ENCODE results near the gene ZNF679. TPM values are rescaled to one million over a fixed set of nuclear protein-coding genes. Genes with fewer than 3 reads are reported as not detected.
"Not testable (repeated sequence)": the region's sequence is repeated elsewhere in the genome, so short reads cannot be mapped to it uniquely, and the experiment has no call there.

ZNF679 gene
- total and polyA plus RNA-seq, 2 donors (not counting 1 experiment from before 2014, with no cell fraction given) = not detected

DNA sequence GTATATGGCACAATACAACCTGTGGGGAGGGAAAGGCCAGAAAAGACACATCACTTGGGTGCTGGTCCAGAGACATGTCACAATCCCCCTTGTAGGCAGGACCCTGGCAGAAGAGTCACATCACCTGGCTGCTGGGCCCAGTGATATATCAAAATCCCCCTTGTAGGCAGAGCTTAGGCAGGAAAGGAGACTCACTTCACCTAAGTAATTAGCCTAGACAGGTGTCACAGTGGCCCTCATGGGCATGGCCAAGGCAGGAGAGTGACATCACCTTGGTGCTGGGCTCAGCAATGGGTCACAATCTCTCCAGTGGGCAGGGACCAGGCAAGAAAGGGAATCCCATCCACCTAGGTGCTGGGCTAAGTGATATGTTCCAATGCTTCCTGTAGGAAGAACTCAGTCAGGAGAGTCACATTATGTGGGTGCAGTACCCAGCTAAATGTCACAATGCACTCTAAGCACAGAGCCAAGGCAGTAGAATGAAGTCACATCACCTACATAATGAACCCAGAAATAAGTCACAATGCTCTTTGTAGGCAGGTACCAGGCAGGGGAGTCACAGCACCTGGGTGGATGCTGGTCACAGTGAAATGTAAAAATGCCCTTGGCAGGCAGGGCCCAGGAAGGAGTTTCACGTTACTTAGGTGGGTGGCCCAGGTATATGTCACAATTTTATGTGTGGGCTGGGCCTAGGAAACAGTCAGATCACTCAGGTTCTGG, 66.6 kb downstream of the ZNF679 start:
- TF ChIP-seq, protein P1, sequence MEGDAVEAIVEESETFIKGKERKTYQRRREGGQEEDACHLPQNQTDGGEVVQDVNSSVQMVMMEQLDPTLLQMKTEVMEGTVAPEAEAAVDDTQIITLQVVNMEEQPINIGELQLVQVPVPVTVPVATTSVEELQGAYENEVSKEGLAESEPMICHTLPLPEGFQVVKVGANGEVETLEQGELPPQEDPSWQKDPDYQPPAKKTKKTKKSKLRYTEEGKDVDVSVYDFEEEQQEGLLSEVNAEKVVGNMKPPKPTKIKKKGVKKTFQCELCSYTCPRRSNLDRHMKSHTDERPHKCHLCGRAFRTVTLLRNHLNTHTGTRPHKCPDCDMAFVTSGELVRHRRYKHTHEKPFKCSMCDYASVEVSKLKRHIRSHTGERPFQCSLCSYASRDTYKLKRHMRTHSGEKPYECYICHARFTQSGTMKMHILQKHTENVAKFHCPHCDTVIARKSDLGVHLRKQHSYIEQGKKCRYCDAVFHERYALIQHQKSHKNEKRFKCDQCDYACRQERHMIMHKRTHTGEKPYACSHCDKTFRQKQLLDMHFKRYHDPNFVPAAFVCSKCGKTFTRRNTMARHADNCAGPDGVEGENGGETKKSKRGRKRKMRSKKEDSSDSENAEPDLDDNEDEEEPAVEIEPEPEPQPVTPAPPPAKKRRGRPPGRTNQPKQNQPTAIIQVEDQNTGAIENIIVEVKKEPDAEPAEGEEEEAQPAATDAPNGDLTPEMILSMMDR (conservative IDR thresholded peaks at IDR 0.05 in 1 of 2, IDR thresholded peaks at IDR 0.05 in 1 of 2; ENCODE audit: low read depth in 1 of 2, low read length in 2 of 2) = no peak
- no peak for TF ChIP-seq EZH2 (IDR thresholded peaks at IDR 0.05; ENCODE audit: low read length, missing control alignments)
- H3K9me3 ChIP-seq (ENCODE audit: control insufficient read depth, insufficient read depth, low read depth, low read length) = no peaks in the 10 kb centered on the region

DNA sequence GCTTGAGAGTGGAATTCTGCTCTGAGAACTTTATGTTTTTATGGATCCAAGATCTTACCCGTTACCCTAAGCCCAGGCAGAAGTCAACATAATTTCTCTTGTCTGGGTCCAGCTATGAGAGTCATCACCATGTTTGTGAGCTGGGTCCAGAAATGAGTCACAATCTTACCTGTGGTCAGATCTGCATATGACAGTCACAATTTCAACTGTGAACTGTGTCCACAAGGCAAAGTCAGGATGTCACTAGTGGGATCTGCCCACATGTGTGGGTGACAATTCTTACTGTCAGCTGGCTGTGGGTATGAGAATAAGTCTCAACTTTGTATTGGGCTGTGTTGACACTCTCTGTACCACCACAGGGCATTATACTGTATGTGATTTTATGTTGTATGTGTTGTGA, 69.1 kb downstream of the ZNF679 start:
- not testable (repeated sequence) for H3K79me2 ChIP-seq (ENCODE audit: control insufficient read depth, insufficient read depth, low read length); H3K4me3 ChIP-seq (replicated peaks in 1 of 4; ENCODE audit: control extremely low read depth in 1 of 4, insufficient read depth in 1 of 4, low read depth in 3 of 4, low read length in 4 of 4); H3K4me1 ChIP-seq (ENCODE audit: control insufficient read depth, extremely low read depth, insufficient read depth, low read length); H3K4me2 ChIP-seq (ENCODE audit: extremely low read depth, insufficient read depth, low read length); H3K27ac ChIP-seq (ENCODE audit: insufficient read depth, low read length); H4K20me1 ChIP-seq (ENCODE audit: control insufficient read depth, extremely low read depth, insufficient read depth, low read length); H3K9ac ChIP-seq (ENCODE audit: insufficient read depth, low read length); H3K36me3 ChIP-seq (ENCODE audit: control insufficient read depth, insufficient read depth, low read length); H3K27me3 ChIP-seq (ENCODE audit: control insufficient read depth, insufficient read depth, low read length); H2AFZ ChIP-seq (ENCODE audit: low read length); DNase-seq (ENCODE audit: low read depth in 2 of 2); H3K9me3 ChIP-seq (ENCODE audit: control insufficient read depth, insufficient read depth, low read depth, low read length)

More for the DNA sequence above, 66.6 kb downstream of the ZNF679 start:
- no peak overlapping the region for H2AFZ ChIP-seq (ENCODE audit: low read length)
- H3K79me2 ChIP-seq (ENCODE audit: control insufficient read depth, insufficient read depth, low read length) = no peaks in the 10 kb centered on the region
- H3K4me3 ChIP-seq (replicated peaks in 1 of 4; ENCODE audit: control extremely low read depth in 1 of 4, insufficient read depth in 1 of 4, low read depth in 3 of 4, low read length in 4 of 4) = no peak overlapping the region
- H3K9ac ChIP-seq (ENCODE audit: insufficient read depth, low read length) = no peak overlapping the region
- H3K27ac ChIP-seq (ENCODE audit: insufficient read depth, low read length) = no peak overlapping the region
- no peaks in the 10 kb centered on the region for H3K4me1 ChIP-seq (ENCODE audit: control insufficient read depth, extremely low read depth, insufficient read depth, low read length)
- no peak overlapping the region for H3K4me2 ChIP-seq (ENCODE audit: extremely low read depth, insufficient read depth, low read length)
- no peaks in the 10 kb centered on the region for H3K36me3 ChIP-seq (ENCODE audit: control insufficient read depth, insufficient read depth, low read length)
- no peak for DNase-seq (ENCODE audit: low read depth in 2 of 2)
- no peaks in the 10 kb centered on the region for H4K20me1 ChIP-seq (ENCODE audit: control insufficient read depth, extremely low read depth, insufficient read depth, low read length)
- no peaks in the 10 kb centered on the region for H3K27me3 ChIP-seq (ENCODE audit: control insufficient read depth, insufficient read depth, low read length)

DNA sequence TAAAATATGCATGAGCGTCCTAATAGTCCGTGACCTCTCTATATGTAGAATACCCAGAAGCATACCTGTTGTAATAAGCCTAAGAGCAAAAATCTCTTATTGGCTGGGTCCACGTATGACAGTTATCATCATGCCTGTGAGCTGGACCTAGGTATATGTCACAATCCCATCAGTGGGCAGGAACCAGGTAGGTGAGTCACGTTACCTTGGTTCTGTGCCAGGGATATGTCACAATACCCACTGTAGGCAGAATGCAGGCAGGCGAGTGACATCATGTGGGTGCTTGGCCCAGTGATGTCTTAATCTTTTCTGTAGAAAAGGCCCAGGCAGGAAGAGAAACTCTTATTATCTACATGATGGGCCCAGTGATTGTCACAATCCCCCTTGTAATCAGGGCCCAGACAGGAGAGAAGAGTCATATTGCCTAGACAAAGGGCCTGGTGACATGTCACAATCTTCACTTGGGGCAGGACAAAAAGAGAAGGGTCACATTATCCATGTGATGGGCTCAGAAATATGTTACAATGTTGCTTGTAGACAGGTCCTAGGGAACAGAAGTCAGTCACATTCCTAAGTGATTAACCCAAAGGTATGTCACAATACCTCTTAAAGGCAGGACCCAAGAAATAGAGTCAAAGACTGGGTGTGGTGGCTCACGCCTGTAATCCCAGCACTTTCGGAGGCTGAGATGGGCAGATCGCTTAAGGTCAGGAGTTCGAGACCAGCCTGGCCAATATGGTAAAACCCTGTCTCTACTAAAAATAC, 72.5 kb downstream of the ZNF679 start:
- H2AFZ ChIP-seq (ENCODE audit: low read length) = no peak overlapping the region
- no peaks in the 10 kb centered on the region for H3K79me2 ChIP-seq (ENCODE audit: control insufficient read depth, insufficient read depth, low read length)
- no peak overlapping the region for H3K9ac ChIP-seq (ENCODE audit: insufficient read depth, low read length)
- H3K4me3 ChIP-seq (replicated peaks in 1 of 4; ENCODE audit: control extremely low read depth in 1 of 4, insufficient read depth in 1 of 4, low read depth in 3 of 4, low read length in 4 of 4) = no peak overlapping the region
- DNase-seq (ENCODE audit: low read depth in 2 of 2) = no peak
- H3K36me3 ChIP-seq (ENCODE audit: control insufficient read depth, insufficient read depth, low read length) = no peaks in the 10 kb centered on the region
- H3K4me1 ChIP-seq (ENCODE audit: control insufficient read depth, extremely low read depth, insufficient read depth, low read length) = no peaks in the 10 kb centered on the region
- H3K27me3 ChIP-seq (ENCODE audit: control insufficient read depth, insufficient read depth, low read length) = no peaks in the 10 kb centered on the region
- TF ChIP-seq, protein P1 (conservative IDR thresholded peaks at IDR 0.05 in 1 of 2, IDR thresholded peaks at IDR 0.05 in 1 of 2; ENCODE audit: low read depth in 1 of 2, low read length in 2 of 2) = no peak
- no peak for TF ChIP-seq EZH2 (IDR thresholded peaks at IDR 0.05; ENCODE audit: low read length, missing control alignments)
- H4K20me1 ChIP-seq (ENCODE audit: control insufficient read depth, extremely low read depth, insufficient read depth, low read length) = no peaks in the 10 kb centered on the region
- no peak overlapping the region for H3K27ac ChIP-seq (ENCODE audit: insufficient read depth, low read length)
- no peaks in the 10 kb centered on the region for H3K9me3 ChIP-seq (ENCODE audit: control insufficient read depth, insufficient read depth, low read depth, low read length)
- no peak overlapping the region for H3K4me2 ChIP-seq (ENCODE audit: extremely low read depth, insufficient read depth, low read length)
